ENCODE data around the gene PRKAG2. TPM values are rescaled to one million over a fixed set of nuclear protein-coding genes. Genes with fewer than 3 reads are reported as not detected.

The PRKAG2 gene
- total RNA-seq, 1 donor from 2014 or later, result 35.6 TPM

DNA sequence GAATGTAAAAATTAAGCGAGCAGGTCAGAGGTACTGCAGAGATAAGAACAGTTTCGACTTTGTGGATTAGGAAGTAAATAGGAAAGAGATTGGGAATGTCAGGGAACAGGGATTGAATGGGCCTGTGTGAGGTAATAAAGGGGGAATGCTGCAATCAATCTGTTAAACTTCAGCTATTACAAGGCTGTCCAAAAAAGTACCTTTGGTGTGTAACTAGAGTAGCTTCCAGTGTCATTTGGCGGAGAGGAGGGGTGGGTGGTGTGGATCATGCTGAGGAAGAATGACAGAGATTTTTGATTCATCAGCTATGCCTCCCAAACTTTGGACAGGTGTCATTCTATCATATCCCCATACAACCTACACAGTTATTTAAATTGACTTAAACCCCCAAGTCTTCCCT lies 229.0 kb downstream of the PRKAG2 start:
- TF ChIP-seq, protein P1, sequence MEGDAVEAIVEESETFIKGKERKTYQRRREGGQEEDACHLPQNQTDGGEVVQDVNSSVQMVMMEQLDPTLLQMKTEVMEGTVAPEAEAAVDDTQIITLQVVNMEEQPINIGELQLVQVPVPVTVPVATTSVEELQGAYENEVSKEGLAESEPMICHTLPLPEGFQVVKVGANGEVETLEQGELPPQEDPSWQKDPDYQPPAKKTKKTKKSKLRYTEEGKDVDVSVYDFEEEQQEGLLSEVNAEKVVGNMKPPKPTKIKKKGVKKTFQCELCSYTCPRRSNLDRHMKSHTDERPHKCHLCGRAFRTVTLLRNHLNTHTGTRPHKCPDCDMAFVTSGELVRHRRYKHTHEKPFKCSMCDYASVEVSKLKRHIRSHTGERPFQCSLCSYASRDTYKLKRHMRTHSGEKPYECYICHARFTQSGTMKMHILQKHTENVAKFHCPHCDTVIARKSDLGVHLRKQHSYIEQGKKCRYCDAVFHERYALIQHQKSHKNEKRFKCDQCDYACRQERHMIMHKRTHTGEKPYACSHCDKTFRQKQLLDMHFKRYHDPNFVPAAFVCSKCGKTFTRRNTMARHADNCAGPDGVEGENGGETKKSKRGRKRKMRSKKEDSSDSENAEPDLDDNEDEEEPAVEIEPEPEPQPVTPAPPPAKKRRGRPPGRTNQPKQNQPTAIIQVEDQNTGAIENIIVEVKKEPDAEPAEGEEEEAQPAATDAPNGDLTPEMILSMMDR (IDR thresholded peaks at IDR 0.05), result no peak
- H3K4me1 ChIP-seq, result peaks cover 19% of the 10 kb centered on the region
- H3K9me3 ChIP-seq, result no peaks in the 10 kb centered on the region
- no peaks in the 10 kb centered on the region for H3K36me3 ChIP-seq
- no peak overlapping the region for H3K27ac ChIP-seq
- ATAC-seq (no peak), DNase-seq (no peak)
- no peaks in the 10 kb centered on the region for H3K27me3 ChIP-seq
- H3K4me3 ChIP-seq, result no peak overlapping the region
- intact Hi-C loops (cut with DNase I), result no loop called here

GRCh38 chr7:151647006-151647405 lies 229.9 kb downstream of the PRKAG2 start:
- H3K4me3 ChIP-seq, result no peak overlapping the region
- no peaks in the 10 kb centered on the region for H3K27me3 ChIP-seq
- DNase-seq (no peak), ATAC-seq (no peak)
- no peaks in the 10 kb centered on the region for H3K36me3 ChIP-seq
- TF ChIP-seq, protein P1 (IDR thresholded peaks at IDR 0.05), result no peak
- peaks cover 19% of the 10 kb centered on the region for H3K4me1 ChIP-seq
- no peak overlapping the region for H3K27ac ChIP-seq
- intact Hi-C loops (cut with DNase I), result no loop called here
- no peaks in the 10 kb centered on the region for H3K9me3 ChIP-seq

DNA sequence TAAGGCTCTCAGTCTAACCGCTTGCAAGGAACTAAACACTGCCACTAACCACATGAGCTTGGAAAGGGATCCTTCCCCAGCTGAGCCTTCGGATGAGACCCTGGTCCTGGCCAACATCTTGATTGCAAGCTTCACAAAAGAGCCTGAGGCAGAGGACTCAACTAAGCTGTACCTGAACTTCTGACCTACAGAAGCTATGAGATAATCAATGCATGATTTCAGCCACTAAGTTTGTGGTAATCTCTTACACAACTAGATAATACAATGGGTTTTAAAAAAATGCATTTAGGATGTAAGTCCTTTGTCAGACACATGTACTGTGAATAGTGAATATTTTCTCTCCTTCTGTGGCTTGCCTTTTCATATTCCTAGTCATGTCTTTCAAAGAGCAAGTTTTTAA lies 231.6 kb downstream of the PRKAG2 start:
- TF ChIP-seq, protein P1 (IDR thresholded peaks at IDR 0.05), result no peak
- no peaks in the 10 kb centered on the region for H3K36me3 ChIP-seq
- no peaks in the 10 kb centered on the region for H3K27me3 ChIP-seq
- no peaks in the 10 kb centered on the region for H3K9me3 ChIP-seq
- intact Hi-C loops (cut with DNase I), result no loop called here
- peaks cover 4% of the 10 kb centered on the region for H3K4me1 ChIP-seq
- H3K4me3 ChIP-seq, result no peak overlapping the region
- DNase-seq (no peak), ATAC-seq (no peak)
- no peak overlapping the region for H3K27ac ChIP-seq

DNA sequence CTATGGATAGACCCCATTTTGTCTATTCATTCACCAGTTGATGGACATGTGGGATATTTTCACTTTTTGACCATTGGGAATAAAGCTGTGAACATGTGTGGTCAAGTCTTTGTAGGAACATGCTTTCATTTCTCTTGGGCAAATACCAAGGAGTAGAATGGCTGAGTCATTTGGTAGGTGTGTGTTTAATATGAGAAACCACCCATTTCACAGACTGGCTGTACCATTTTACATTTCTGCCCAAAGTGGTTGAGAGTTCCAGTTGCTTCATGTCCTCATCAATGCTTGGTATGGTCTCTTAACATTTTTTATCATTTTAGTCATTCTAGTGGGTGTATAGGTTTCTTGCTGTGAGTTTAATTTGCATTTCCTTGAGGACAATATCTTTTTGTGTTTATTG lies 232.4 kb downstream of the PRKAG2 start:
- TF ChIP-seq, protein P1 (IDR thresholded peaks at IDR 0.05), result no peak
- DNase-seq (no peak), ATAC-seq (no peak)
- no peaks in the 10 kb centered on the region for H3K27me3 ChIP-seq
- H3K4me3 ChIP-seq, result no peak overlapping the region
- no peaks in the 10 kb centered on the region for H3K4me1 ChIP-seq
- H3K36me3 ChIP-seq, result no peaks in the 10 kb centered on the region
- H3K27ac ChIP-seq, result no peak overlapping the region
- no peaks in the 10 kb centered on the region for H3K9me3 ChIP-seq
- intact Hi-C loops (cut with DNase I), result no loop called here

DNA sequence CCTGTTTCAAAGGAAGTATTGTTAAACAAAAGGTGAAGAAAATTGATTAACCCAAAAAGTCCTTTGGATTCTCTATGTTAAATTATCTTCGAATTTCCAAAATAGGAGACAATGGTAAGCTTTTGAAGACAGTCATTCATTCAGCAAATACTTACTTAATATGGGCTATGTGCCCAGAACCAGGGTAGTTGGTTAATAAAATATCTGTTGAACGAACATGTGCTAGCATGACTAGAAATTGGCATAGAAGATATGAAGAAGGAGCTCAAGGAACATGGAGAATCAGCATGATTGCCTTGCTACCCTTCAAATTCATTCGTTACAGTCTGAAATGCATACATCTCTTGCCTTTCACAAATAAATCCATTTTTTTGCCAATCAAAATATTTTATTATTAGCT lies 234.2 kb downstream of the PRKAG2 start:
- intact Hi-C loops (cut with DNase I), result no loop called here
- TF ChIP-seq, protein P1 (IDR thresholded peaks at IDR 0.05), result no peak

DNA sequence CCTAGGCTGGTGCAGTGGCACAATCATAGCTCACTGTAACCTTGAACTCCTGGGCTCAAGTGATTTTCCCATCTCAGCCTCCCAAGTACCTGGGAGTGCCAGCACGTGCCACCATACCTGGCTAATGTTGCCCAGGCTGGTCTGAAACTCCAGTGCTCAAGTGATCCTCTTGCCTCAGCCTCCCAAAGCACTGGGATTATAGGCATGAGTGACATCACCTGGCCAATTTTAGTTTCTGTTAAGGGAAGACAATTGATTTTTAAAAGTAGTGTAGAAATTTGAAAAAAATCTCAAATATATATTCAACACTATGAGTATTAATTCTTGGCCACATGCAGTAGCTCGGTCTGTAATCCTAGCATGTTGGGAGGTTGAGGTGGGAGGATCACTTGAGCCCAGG lies 235.3 kb downstream of the PRKAG2 start:
- H3K27ac ChIP-seq, result no peak overlapping the region
- ATAC-seq (no peak), DNase-seq (no peak)
- no peaks in the 10 kb centered on the region for H3K9me3 ChIP-seq
- H3K4me1 ChIP-seq, result no peaks in the 10 kb centered on the region
- H3K27me3 ChIP-seq, result no peaks in the 10 kb centered on the region
- H3K4me3 ChIP-seq, result no peak overlapping the region
- intact Hi-C loops (cut with DNase I), result no loop called here
- H3K36me3 ChIP-seq, result no peaks in the 10 kb centered on the region
- TF ChIP-seq, protein P1 (IDR thresholded peaks at IDR 0.05), result no peak

More for the DNA sequence above, 234.2 kb downstream of the PRKAG2 start:
- H3K36me3 ChIP-seq, result no peaks in the 10 kb centered on the region
- no peak overlapping the region for H3K27ac ChIP-seq
- H3K4me1 ChIP-seq, result no peaks in the 10 kb centered on the region
- H3K4me3 ChIP-seq, result no peak overlapping the region
- no peaks in the 10 kb centered on the region for H3K27me3 ChIP-seq
- DNase-seq (no peak), ATAC-seq (no peak)
- H3K9me3 ChIP-seq, result no peaks in the 10 kb centered on the region

Data from upper lobe of right lung (tissue), 1 donor.